ENCODE measurements around the gene CALML6.

Gene CALML6

DNA sequence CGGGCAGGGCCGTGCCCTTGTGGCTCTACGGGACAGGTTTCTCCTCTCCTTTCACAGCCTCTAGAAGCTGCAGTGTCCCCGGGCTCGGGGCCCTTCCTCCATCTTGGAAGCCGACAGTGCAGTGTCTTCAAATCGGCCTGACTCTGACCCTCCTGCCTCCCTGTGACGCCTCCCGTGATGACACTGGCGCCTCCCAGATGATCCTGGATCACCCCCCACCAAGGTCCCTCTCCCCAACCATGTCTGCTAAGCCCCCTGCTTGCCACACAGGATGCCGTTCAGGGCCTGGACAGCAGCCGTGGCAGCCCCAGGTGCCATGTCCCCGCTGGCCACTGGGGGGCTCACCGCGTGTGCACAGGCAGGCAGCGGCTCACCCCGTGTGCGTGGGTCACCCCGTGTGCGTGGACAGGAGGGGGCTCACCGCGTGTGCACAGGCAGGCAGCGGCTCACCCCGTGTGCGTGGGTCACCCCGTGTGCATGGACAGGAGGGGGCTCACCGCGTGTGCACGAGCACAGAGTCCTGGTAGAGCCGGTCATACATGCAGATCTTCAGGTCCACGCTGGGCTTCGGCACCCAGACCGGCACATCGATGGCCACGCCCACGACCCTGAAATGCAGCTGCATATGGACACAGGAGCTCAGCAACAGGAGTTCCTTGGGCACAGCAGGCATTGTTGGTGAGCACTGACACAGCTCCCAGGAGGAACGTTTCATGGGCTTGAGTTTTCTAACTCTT lies 28.9 kb downstream of the CALML6 start:
- peak; percentile 46 for DNase-seq

DNA sequence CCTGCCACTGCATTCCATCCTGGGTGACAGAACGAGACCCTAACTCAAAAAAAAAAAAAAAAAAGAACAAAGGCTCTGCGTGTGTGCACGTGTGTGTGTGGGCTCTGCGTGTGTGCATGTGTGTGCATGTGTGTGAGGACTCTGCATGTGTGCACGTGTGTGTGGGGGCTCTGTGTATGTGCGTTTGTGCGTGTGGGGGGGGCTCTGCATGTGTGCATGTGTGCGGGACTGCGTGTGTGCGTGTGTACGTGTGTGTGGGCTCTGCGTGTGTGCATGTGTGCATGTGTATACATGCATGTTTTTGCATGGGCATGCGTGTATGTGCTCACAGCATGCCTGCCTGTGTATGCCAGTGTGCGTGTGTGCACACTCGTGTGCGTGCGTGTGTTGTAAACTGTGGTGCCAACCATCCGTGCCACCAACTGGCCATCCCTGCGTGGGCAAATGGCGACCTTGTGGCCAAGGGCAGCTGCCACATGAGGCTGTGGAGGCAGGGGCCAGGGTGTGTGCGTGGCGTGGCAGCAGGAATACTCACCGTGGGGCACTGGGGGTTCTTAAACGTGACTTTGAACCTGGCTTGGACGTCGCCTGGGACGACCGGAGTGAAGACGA lies 30.8 kb downstream of the CALML6 start:
- no peak for DNase-seq

DNA sequence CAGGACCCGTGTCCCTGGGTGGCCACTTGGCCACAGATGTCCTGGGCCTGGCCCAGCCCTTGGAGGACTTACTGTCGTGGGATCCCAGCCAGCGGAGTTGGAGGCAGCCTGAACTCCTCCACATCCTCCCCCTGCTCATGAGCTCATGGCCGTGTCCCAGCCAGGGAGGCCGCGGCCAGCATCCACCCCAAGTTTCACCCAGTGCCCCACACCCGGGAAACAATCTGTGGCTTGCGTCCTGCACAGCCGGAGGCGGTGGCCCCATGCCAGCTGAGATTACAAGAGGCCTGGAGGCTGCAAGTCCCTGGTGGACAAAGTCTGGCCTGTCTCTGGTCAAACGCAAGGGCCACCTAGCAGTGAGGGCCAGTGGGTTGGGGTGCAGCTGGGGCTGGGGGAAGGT lies 31.5 kb downstream of the CALML6 start:
- no peak for DNase-seq

DNA sequence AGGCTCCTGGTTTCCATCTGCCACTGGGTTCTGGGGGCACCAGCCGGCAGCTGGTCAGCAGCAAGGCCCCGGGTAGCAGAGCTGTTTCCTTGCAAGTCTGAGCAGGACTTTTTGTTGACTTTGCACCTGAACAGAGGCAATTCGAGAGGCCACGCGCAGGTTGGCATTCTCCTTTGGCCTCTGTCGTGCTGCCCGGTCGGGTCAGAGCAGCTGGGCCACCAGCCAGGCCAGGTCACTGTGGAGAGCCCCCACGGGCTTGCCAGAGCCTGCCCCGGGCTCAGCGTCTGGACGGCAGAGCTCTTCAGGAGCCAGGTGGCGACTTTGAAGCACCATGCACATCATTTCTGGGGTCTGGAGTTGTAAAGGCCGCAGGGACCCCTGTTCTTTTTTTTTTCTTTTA lies 32.4 kb downstream of the CALML6 start:
- no peak for DNase-seq

DNA sequence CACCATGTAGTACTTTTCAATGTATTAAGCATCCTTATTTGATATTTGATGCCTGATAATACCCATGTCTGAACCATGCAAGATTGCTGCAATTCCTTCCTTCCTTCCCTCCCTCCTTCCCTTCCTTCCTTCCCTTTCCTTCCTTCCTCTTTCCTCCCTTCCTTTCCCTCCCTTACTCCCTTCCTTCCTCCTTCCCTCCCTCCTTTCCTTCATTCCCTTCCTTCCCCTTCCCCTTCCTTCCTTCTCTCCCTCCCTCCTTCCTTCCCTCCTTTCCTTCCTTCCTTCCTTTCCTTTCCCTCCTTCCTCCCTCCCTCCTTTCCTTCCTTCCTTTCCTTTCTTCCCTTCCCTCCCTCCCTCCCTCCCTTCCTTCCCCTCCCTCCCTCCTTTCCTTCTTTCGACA lies 33.7 kb downstream of the CALML6 start:
- no peak for DNase-seq

DNA sequence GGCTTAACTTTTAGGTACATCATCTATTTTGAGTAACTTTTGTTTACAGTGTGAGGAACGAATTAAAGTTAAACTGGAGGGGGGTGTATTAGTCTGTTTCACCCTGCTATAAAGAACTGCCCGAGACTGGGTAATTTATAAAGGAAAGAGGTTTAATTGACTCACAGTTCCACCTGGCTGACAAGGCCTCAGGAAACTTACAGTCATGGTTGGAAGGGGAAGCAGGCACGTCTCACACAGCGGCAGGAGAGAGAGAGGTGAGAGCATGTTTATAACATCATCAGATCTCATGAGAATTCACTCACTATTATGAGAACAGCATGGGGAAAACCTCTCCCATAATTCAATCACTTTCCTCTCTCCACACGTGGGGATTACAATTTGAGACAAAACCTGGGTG lies 35.9 kb downstream of the CALML6 start:
- no peak for DNase-seq

DNA sequence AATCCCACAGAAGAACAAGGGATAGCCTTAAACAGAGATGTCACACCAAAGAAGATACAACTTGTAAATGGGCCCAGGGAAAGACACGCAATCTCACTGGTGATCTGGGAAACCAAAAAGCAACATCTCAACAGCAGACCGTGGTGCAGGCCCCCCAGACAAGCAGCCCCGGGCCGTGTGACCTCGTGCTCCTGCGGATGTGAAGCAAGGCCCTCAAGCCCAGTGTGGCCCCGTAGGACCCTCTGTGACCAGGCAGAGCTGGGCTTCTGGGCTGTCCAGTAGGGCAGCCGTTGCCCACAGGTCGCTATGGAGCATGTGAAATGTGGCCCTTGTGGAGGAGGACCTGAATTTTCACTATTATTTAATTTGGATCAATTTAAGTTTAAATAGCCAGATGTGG lies 39.0 kb downstream of the CALML6 start:
- no peak for DNase-seq

DNA sequence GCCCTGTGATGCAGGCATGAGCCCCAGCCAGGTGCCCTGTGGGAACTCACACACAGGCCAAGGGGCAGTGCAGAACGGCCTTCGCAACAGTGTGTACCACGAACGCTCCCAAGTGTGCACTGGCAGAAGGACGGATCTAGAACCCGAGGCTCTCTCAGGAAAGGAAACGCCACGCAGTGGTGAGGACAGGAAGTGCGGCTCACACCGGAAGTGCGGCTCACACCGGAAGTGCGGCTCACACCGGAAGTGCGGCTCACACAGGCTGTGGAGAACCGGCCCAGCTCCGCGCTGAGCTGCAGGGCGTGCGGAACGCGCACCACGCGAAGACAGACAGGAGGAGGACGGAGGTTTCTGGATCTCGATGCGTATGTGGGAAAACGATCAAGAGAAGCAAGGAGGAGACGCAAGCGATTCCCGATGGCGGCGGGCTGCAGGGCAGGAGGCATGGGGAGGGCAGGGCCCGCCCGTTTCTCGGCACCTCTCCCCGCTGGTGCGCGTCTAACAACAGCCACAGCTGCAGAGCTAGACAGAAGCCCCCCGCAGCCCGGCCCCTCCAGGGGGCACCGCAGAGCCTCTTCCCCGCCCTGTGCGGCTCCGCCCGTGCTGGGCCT lies 39.9 kb downstream of the CALML6 start:
- no peak for DNase-seq

DNA sequence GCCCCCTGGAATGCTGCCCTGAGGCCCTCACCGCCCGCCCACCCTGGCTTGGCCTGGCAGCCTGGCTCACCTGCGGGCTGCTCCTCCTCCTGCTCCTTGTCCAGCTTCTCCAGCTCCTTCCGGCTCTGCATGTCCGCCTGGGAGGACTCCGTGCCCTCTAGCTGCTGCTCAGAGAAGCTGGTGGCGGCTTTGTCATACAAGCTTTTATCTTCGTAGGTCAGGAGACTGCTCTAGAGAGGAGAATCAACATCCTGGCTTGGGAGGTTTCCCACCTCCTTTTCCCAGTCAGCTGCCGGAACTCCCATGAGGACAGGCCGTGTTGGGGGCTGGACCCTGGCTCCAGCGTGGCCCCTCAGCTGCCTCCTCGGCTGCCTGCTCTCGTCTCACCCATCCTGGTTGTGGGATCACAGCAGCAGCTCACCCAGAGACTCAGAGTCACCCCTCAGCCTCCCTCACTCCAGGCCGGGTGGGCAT lies 40.6 kb downstream of the CALML6 start:
- DNase-seq, result no peak

DNA sequence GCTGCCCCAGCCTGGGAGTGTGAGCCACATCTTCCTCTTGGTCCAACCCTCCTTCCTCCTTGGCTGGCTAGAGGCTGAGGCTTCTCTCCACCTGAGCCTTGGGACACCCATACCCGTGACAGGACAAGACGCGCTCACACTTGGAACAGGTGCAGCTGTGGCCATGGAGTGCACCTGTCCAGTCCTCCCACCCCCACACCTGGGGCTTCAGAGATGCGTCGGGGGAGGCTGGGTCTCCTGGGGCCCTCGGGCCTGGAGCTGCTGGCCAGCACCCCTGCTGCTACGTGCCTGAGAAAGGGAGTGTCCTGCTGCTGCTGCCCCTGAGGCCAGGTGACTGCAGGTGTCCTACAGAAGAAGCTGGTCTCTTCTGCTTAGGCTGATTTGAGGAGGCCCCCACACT lies 41.0 kb downstream of the CALML6 start:
- DNase-seq, result no peak

DNA sequence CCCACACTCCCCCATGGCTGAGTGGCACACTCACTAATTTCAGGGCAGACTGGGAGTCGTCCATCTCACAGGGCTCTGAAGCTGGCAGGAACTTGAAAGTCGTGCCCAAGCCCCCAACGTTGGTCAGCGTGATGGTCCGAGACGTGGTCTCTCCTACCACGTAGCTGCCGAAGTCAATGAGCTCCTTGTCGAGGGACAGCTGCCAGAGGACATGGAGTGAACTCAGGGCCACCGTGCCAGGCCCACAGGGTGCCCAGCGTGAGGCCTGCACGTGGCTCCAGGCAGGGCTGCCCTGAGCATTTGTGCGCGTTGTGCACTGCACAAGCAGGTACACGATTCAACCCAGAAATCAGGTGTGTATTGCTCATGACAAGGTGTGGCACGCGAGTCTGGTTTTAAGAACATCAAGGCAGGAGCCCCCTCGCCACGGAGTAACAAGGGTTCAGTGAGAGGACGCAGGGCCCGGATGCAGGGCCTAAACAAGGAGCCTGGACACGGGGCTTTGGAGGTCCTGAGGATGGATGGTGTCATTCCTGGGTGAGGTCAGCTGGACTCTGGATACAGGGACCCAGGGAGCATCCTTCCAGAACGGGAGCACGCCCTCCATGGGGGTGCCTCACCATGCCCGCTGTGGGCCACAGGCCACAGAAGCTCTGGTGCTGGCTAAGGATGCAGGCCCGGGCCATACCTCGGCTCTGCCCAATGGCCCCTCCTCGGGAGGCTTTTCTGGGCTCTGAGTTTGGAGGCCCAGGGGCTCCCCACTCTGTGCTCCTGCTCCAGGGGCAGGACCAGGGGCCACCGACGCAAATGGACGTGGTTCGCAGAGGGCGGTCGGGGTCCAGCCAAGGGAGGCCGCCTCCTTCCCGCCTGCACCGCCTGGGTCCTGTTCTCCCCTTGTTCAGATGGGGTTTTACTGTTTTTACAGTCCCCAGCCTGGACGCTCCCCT lies 41.8 kb downstream of the CALML6 start:
- DNase-seq, result no peak

DNA sequence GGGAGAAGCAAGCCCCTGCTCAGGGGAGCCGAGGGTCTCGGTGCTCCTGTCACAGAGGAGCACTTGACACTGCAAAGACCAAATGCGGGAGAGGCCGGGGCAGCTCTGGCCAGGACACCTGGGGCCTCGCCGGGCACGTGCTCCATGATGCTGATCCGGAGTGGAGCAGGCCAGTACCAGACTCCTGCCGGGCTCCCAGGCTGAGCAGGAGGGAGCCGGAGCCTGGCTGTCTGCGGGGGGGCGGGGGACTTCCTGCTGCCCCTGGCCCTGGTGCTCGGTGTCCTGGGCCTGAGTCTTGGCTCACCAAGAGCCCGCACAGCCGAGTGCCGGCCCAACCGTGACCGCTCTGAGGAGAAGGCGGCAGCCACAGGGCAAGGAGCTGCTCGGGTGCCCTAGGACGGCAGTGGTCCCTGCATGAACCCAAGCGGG lies 42.5 kb downstream of the CALML6 start:
- DNase-seq, result no peak

DNA sequence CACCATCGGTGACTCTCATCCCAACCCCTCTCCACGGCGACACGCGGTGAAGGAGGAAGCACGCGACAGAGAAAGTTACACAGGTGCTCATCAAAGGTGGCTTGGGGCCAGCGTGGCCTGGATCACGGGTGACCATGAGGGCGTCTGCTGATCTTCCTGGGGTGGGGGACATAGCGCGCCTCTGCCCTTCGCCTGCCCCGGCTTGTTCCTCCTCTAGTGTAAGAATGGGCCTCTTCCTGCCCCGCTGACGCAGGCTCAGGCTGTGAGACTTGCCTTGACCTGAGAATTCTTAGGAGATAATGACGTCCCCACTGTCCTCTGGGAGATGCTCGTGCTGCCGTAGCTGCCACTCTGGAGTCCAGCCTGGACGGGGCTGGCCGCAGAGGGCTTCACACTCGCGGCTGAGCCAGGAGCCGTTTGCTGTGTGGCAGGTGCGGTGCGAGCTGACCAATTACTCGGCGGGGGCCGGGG lies 43.0 kb downstream of the CALML6 start:
- DNase-seq, result no peak

DNA sequence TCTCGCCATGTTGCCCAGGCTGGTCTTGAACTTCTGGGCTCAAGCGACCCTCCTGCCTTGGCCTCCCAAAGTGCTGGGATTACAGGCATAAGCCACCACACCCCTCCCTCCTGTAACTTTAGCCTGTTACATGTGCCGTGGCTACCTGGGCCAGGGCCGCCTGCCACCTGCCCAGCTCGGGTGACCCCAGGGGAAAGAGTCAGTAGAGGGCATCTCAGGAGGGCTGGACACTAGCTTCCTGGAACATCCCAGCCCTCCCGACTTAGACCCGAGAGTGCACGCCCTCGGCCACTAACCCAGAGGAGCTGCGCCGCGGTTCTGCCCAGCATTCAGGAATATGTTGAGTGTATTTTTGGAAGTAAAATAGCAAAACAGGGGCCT lies 44.4 kb downstream of the CALML6 start:
- no peak for DNase-seq

DNA sequence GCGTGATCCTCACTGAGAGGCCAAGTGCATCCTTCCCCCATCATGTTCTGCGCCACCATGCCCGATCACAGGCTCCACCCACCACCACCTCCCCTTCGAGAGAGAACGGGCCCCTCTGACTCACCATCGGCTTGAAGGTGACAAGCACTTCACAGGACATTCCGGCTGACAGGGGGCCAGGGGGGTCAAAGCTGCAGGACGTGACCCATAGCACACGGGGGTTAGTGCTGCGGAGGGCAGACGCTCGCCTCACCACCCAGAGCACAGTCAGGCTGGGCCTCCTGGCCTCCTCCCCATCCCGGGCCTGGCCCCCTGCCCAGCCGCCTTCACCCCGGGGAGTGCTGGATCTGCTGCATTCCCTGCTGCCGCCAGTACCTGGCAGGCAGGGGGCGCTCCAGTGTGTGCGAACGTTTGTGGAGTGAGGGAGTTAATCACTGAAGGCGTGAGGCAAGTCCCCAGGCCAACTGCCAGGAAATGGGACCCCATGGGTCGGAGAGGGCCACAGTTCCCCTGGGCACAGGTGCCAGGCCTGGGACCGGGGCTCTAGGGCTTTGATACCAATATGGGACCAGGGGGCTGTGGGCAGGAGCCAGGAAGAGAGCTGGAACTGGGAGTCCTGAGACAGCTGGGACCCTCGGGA lies 44.9 kb downstream of the CALML6 start:
- DNase-seq, result peak; percentile 76

DNA sequence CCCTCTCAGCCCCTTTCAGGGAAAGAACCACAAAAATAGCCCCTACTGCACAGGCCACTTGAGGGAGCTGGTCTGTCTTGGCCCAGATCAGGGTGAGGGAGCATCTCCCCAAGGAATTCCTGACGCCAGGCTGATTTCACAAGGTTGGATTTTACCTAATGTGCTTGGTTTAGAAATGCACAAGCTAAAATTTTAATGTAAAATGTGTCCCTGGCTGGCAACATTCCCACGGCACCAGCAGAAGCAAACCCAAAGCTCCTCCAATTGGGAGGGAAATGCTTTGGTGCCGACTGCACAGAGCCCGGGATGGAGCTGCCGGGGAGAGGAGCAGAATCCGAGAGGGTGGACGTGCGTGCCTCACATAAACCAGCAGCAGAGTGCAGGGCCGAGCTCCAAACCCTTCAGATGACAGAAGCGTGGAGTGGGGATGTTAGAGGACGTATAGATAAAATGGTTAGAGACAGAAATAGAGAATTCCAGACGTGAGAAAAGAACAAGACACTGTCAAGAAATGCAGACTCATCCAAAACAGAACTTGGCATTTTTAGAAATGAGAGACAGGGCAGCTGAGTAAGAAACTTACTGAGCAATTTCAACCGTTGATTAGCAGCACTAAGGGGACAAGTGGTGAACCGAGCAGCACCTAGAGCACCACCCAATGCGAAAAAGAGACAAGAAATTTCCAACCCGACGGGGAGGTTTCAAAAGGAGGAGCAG lies 45.6 kb downstream of the CALML6 start:
- DNase-seq, result no peak

DNA sequence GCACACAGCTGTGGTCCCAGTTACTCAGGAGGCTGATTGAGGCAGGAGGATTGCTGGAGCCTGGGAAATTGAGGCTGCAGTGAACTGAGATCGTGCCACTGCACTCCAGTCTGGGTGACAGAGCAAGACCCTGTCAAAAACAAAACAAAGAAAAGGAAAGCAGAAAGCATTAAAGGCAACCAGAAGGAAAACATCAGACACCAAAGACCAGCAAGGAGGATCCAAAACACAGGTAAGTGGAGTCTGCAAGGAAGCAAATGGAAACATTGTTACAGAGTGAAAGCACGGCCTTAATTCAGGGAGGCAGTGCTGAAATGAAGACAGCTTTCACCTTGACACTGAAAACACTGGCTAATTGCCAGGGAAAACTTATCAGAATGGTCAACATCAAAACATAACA lies 47.7 kb downstream of the CALML6 start:
- DNase-seq, result no peak

DNA sequence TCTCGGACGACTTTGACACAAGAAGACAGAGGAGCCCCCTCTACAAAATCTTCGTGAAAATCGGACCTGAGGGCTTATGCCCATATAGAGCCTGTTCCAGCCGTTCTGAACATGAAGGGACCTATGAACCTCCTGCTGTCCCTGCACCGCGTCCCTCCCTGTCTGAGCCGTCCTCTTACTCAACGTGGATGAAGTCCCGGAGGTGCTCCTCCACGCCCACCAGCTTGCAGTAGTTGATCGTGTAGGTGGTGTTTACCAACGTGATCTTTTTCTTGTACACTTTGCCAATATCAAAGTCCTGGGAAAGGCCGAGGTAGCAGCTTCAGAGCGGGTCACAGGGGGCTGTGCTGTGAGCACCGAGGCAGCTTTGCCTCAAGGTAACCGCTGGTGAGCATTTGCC lies 48.5 kb downstream of the CALML6 start:
- DNase-seq, result no peak

DNA sequence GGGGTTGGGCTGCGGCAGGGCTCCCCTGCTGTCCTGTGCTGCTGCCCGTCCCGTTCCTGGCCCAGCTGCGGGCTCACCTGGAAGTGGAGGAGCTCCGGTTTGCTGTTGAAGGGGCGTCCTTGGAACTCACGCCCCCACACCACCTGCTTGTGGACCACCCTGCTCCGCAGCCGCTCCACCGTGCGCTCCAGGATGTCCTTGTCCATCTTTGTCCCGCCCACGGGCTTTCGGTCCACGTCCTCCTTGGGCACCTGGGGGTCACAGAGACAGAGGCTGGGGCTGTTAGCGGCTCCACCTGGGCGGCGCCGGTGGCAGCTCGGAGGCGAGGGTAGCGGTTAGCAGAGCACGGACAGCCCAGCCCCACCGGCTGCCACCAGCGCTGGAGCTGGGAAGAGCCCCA lies 49.8 kb downstream of the CALML6 start:
- DNase-seq, result no peak

DNA sequence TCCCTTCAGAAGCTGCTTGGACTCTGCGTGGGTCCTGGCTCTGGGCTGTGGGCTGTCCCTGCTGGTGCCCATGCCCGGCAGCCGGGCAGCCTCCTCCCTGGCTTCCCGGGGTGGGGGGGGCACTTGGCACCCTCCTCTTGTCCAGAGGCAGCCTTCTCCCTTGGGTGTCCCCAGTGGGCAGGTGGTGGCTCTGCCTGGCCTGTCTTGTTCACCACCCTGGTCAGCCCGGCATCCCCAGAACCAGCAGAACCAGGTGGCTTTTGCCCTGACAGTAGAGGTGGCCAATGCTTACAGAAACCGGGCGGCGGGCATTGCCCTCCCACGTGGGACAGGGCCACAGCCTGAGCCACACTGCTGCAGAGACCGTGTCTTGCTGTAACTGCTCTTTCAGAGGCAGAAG lies 50.5 kb downstream of the CALML6 start:
- DNase-seq, result no peak

DNA sequence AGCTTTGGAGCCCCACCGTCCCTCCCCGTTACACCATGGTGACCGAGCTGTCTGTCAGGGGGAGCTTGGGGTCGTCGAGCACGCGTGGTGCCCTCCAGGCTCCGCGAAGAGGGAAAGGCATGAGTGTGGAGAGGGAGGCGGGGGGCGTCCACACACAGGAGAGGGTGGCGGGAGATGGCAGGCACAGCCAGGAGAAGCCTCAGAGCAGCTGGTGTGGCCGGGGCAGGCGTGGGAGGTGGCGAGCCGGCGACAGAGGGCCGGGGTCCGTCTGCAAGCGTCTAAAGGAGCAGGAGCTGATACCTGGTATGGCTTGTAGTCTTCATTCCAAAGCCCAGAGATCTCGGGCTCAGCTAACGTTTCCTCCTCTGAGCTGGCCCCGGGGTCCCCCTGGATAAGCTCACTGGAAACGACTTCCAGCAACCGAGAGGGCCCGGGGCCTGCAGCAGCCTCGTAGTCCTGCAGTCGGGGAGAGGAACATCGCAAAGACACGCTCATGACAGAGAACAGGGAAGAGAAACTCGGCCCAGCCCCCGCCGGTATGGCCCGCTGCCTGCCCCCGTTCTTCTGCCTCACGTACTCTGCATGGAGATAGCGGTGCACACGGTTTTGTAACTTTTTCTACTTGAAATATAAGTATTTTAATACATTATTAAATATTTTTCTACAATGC lies 51.1 kb downstream of the CALML6 start:
- DNase-seq, result peak; percentile 10

All from suppressor macrophage treated with lipopolysaccharide for 4 hours (primary cell).